ENCODE measurements around the gene DENND1A.

GRCh38 chr9:123465304-123465703 lies 464.6 kb downstream of the DENND1A start:
- no peak for TF ChIP-seq POLR2AphosphoS5 (IDR thresholded peaks at IDR 0.05; ENCODE audit: low read depth, low read length)
- TF ChIP-seq CTCF (IDR thresholded peaks at IDR 0.05) = no peak
- TF ChIP-seq SIN3A (IDR thresholded peaks at IDR 0.05; ENCODE audit: borderline replicate concordance, insufficient read depth, low read depth, low read length) = no peak
- TF ChIP-seq REST (IDR thresholded peaks at IDR 0.05; ENCODE audit: insufficient read depth in 1 of 2, low read depth in 2 of 2, low read length in 1 of 2) = no peak
